ENCODE data around the gene KAT6B.
A peak's percentile ranks its signal among the peaks of the same experiment; 100 is the strongest.
"Not testable (repeated sequence)": the region's sequence is repeated elsewhere in the genome, so short reads cannot be mapped to it uniquely, and the experiment has no call there.

Gene KAT6B

GRCh38 chr10:74826142-74827044 is at the start of gene KAT6B:
Gene KAT6B (plus strand): TSS chr10:74826600. CDS start chr10:74842858, 16,258 bp downstream.
- DNase-seq: peak; percentile 100

- DNase-seq: no peak
Observed at GRCh38 chr10:74778436-74779094, 47.8 kb upstream of the KAT6B start.

- DNase-seq: not testable (repeated sequence)
Observed at GRCh38 chr10:74781870-74782269, 44.5 kb upstream of the KAT6B start.

GRCh38 chr10:74784462-74784861 is 41.9 kb upstream of the KAT6B start:
- DNase-seq: no peak

- no peak for DNase-seq
Observed at GRCh38 chr10:74786126-74786525, 40.3 kb upstream of the KAT6B start.

GRCh38 chr10:74787457-74787856 is 38.9 kb upstream of the KAT6B start:
- no peak for DNase-seq

GRCh38 chr10:74791979-74792378 is 34.4 kb upstream of the KAT6B start:
- DNase-seq: not testable (repeated sequence)

GRCh38 chr10:74792726-74793125 is 33.7 kb upstream of the KAT6B start:
- no peak for DNase-seq

- not testable (repeated sequence) for DNase-seq
Observed at GRCh38 chr10:74793240-74793639, 33.2 kb upstream of the KAT6B start.

- DNase-seq: no peak
Observed at GRCh38 chr10:74794531-74794930, 31.9 kb upstream of the KAT6B start.

- DNase-seq: no peak
Observed at GRCh38 chr10:74797550-74797949, 28.9 kb upstream of the KAT6B start.

GRCh38 chr10:74799721-74800221 is 26.6 kb upstream of the KAT6B start:
- no peak for DNase-seq

GRCh38 chr10:74801447-74801846 is 25.0 kb upstream of the KAT6B start:
- no peak for DNase-seq

- DNase-seq: no peak
Observed at GRCh38 chr10:74808501-74808900, 17.9 kb upstream of the KAT6B start.

GRCh38 chr10:74810087-74810486 is 16.3 kb upstream of the KAT6B start:
- no peak for DNase-seq

GRCh38 chr10:74813381-74814259 is 12.8 kb upstream of the KAT6B start:
- no peak for DNase-seq

GRCh38 chr10:74814797-74815196 is 11.6 kb upstream of the KAT6B start:
- no peak for DNase-seq

GRCh38 chr10:74816824-74817498 is 9.4 kb upstream of the KAT6B start:
- no peak for DNase-seq

GRCh38 chr10:74821501-74821900 is 4.9 kb upstream of the KAT6B start:
- DNase-seq: no peak

- DNase-seq: no peak
Observed at GRCh38 chr10:74822101-74822500, 4.3 kb upstream of the KAT6B start.

GRCh38 chr10:74822521-74823089 is 3.8 kb upstream of the KAT6B start:
- no peak for DNase-seq

GRCh38 chr10:74823791-74824183 is 2.6 kb upstream of the KAT6B start:
- DNase-seq: no peak

All from activated CD4-positive, alpha-beta T cell treated with anti-CD3 and anti-CD28 coated beads for 1 hour (primary cell).